ENCODE measurements around the gene TXNL1. TPM values are rescaled to one million over a fixed set of nuclear protein-coding genes. Genes with fewer than 3 reads are reported as not detected.

Gene TXNL1
- total RNA-seq, 1 experiment from 2014 or later = 54.5 TPM

DNA sequence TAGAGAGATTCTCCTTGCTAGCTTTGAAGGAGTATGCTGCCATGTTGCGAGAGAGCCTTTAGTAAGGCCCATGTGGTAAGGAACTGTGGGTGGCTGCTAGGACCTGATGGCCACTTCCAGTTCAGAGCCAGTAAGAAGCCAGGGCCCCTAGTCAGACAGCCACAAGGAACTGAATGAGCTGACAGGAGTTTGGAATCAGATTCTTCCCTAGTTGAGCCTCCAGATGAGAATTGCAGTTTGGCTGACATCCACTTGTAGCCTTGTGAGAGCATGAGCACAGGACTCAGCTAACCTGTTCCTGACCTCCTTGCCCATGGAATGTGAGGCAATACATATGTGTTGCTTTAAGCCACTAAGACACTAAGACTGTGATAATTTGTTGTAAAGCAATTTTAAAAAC, 11.6 kb upstream of the TXNL1 start:
- no peaks in the 10 kb centered on the region for H4K20me1 ChIP-seq (ENCODE audit: insufficient read depth)
- no peak overlapping the region; the same call in 1 of the 2 replicates for H2AFZ ChIP-seq
- H3K4me1 ChIP-seq (replicated peaks; ENCODE audit: insufficient read depth) = peaks cover 15% of the 10 kb centered on the region
- H3K4me3 ChIP-seq = 0 out of 2 replicates have a peak overlapping the region, but pooled peaks have one; percentile 80
- no TSS peak for BruUV-seq (replicated peaks)
- DNase-seq = no peak
- no peaks in the 10 kb centered on the region for H3K9me2 ChIP-seq (ENCODE audit: insufficient read depth)
- no peaks in the 10 kb centered on the region for H3K27me3 ChIP-seq (ENCODE audit: insufficient read depth, low read depth)
- H3K9me3 ChIP-seq (ENCODE audit: insufficient read depth, low read depth) = no peaks in the 10 kb centered on the region
- TF ChIP-seq, protein P1, sequence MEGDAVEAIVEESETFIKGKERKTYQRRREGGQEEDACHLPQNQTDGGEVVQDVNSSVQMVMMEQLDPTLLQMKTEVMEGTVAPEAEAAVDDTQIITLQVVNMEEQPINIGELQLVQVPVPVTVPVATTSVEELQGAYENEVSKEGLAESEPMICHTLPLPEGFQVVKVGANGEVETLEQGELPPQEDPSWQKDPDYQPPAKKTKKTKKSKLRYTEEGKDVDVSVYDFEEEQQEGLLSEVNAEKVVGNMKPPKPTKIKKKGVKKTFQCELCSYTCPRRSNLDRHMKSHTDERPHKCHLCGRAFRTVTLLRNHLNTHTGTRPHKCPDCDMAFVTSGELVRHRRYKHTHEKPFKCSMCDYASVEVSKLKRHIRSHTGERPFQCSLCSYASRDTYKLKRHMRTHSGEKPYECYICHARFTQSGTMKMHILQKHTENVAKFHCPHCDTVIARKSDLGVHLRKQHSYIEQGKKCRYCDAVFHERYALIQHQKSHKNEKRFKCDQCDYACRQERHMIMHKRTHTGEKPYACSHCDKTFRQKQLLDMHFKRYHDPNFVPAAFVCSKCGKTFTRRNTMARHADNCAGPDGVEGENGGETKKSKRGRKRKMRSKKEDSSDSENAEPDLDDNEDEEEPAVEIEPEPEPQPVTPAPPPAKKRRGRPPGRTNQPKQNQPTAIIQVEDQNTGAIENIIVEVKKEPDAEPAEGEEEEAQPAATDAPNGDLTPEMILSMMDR (conservative IDR thresholded peaks at IDR 0.05) = no peak
- TF ChIP-seq EZH2 (IDR thresholded peaks at IDR 0.05; ENCODE audit: low read depth) = no peak
- no peaks in the 10 kb centered on the region for H3K36me3 ChIP-seq (ENCODE audit: low read depth)
- peaks cover 26% of the 10 kb centered on the region for H3K79me2 ChIP-seq (ENCODE audit: low read depth)
- CTCF ChIA-PET = no interaction called here
- peaks cover 9% of the 10 kb centered on the region for H3F3A ChIP-seq (ENCODE audit: insufficient read depth, low read depth)
- POLR2A ChIA-PET (ENCODE audit: unreplicated experiment) = no interaction called here
- intact Hi-C loops (cut with micrococcal nuclease; ENCODE audit: unreplicated experiment) = no loop called here
- H3K27ac ChIP-seq = no peak overlapping the region
- H3K4me2 ChIP-seq = peak overlapping the region; percentile 76; the same call in 1 of the 2 replicates

DNA sequence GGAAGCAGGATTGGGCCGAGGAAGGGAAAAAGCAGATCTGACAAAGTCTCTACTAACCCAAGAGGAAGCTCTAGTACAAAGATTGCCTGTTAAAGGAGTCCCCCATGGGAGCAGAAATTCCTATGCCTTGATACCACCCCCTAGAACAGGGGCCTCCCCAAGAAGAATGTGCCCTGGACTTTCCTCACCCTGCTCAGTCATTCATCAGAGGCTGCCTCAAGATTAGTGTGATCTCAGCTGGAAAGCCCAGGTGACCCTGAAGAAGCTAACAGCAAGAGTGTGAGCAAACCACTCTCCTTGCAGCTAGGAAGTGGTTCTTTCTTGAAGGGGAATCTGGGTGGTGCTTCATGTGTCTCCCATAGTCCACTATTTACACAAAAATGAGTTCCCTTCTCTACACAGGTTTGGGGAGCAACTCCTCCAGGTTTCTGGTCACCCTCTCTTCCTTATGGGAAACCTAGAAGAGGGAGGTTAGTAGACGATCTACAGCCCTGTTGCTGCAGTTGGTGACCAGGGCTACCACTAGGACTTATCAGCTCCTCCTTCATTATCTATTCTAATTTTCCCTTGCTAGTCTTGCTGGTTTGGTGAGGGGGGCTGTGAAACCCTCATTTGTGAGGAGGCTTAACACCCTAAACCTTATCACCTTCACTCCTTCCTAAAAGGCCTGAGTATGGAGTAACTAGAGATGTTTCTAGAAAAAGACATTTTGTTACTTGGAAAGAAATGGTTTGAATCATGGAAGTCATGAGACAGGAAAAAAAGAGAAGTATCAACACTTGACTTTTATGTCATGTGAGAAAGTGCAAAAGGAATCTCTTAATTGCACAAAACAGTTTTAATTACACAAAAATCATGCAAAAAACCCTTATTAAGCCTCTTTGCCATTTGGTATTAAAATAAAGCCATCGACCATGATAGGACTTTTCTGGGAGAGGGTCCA, 9.8 kb upstream of the TXNL1 start:
- Histone ChIP-seq H3K79me2 (ENCODE audit: low read depth) (peaks cover 18% of the 10 kb centered on the region), H2AFZ (no peak overlapping the region), H3K27me3 (ENCODE audit: insufficient read depth, low read depth) (no peaks in the 10 kb centered on the region), H3K4me1 (replicated peaks; ENCODE audit: insufficient read depth) (peaks cover 15% of the 10 kb centered on the region), H3K9me2 (ENCODE audit: insufficient read depth) (no peaks in the 10 kb centered on the region), H3F3A (ENCODE audit: insufficient read depth, low read depth) (peaks cover 9% of the 10 kb centered on the region), H3K36me3 (ENCODE audit: low read depth) (no peaks in the 10 kb centered on the region), H3K4me3 (no peak overlapping the region), H3K27ac (no peak overlapping the region), H4K20me1 (ENCODE audit: insufficient read depth) (no peaks in the 10 kb centered on the region), H3K9me3 (ENCODE audit: insufficient read depth, low read depth) (no peaks in the 10 kb centered on the region), H3K4me2 (no peak overlapping the region)
- CTCF ChIA-PET = no interaction called here
- TF ChIP-seq, protein P1 (conservative IDR thresholded peaks at IDR 0.05) = no peak
- TF ChIP-seq EZH2 (IDR thresholded peaks at IDR 0.05; ENCODE audit: low read depth) = no peak
- no peak for DNase-seq
- intact Hi-C loops (cut with micrococcal nuclease; ENCODE audit: unreplicated experiment) = no loop called here
- BruUV-seq (replicated peaks) = no TSS peak
- POLR2A ChIA-PET (ENCODE audit: unreplicated experiment) = no interaction called here

DNA sequence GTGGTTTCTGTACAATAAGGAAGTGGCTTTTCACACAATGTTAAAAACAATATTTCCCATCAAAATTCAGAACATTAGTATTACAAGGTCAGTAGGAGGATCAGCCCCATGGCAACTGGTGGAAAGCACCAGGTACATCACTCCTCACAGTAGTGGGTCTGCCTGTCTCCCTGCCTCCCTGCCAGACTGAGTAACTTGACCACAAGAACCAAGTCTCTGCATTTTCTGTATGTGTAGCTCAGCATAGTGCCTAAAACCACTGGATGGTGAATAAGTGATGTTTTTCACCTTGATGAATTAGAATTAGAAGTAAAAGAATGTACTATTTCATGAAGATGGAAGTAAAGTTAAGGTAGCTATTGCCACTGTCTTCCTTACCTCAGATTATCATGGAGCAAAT, 8.7 kb upstream of the TXNL1 start:
- Histone ChIP-seq H3K4me1 (replicated peaks; ENCODE audit: insufficient read depth) (peaks cover 9% of the 10 kb centered on the region), H3K9me2 (ENCODE audit: insufficient read depth) (no peaks in the 10 kb centered on the region), H4K20me1 (ENCODE audit: insufficient read depth) (no peaks in the 10 kb centered on the region), H3K27ac (no peak overlapping the region), H3F3A (ENCODE audit: insufficient read depth, low read depth) (peaks cover 9% of the 10 kb centered on the region), H3K79me2 (ENCODE audit: low read depth) (peaks cover 6% of the 10 kb centered on the region), H2AFZ (no peak overlapping the region), H3K27me3 (ENCODE audit: insufficient read depth, low read depth) (no peaks in the 10 kb centered on the region), H3K9me3 (ENCODE audit: insufficient read depth, low read depth) (no peaks in the 10 kb centered on the region), H3K4me3 (no peak overlapping the region), H3K36me3 (ENCODE audit: low read depth) (no peaks in the 10 kb centered on the region), H3K4me2 (no peak overlapping the region)
- ChIA-PET CTCF (no interaction called here), POLR2A (ENCODE audit: unreplicated experiment) (no interaction called here)
- no peak for DNase-seq
- intact Hi-C loops (cut with micrococcal nuclease; ENCODE audit: unreplicated experiment) = no loop called here
- no peak for TF ChIP-seq EZH2 (IDR thresholded peaks at IDR 0.05; ENCODE audit: low read depth)
- BruUV-seq (replicated peaks) = no TSS peak

All from PC-9 (cell line).